K562 (cell line): ENCODE data around the gene ZSCAN26. TPM values are rescaled to one million over a fixed set of nuclear protein-coding genes. Genes with fewer than 3 reads are reported as not detected.
A peak's percentile ranks its signal among the peaks of the same experiment; 100 is the strongest.

Experiments
- ARNT ChIP-seq, 2 experiments: fragments of 450-650 bp; IDR thresholded peaks; 2 replicates each; pipeline ENCODE4 v1.6.1; 2016; ENCODE audit warnings: mild to moderate bottlenecking in 1 of 2
- E2F8 ChIP-seq: fragments of 450-650 bp; IDR thresholded peaks from 2 replicates; pipeline ENCODE4 v1.7.1; 2018; ENCODE audit warnings: mild to moderate bottlenecking, low read depth; ENCODE audit not compliant: partially characterized antibody
- FOXJ3 ChIP-seq: sonication (generic); formaldehyde crosslinking; IDR thresholded peaks from 2 replicates; pipeline ENCODE4 v1.4.0; 2020; ENCODE audit warnings: mild to moderate bottlenecking, missing genetic modification reagents
- GATAD2B ChIP-seq: fragments of 450-650 bp; IDR thresholded peaks from 2 replicates; pipeline ENCODE4 v1.6.1; 2017; ENCODE audit warnings: mild to moderate bottlenecking, borderline replicate concordance
- HDAC3 ChIP-seq: fragments of 450-650 bp; IDR thresholded peaks from 2 replicates; pipeline ENCODE4 v1.6.1; 2018; ENCODE audit warnings: borderline replicate concordance, mild to moderate bottlenecking, moderate library complexity; ENCODE audit not compliant: partially characterized antibody
- KDM4B ChIP-seq, 2 experiments: fragments of 450-650 bp in 1 of 2; sonication (generic) in 1 of 2; IDR thresholded peaks; 2 replicates each; pipeline ENCODE4 v1.6.1; 2016 to 2017; ENCODE audit warnings: borderline replicate concordance in 2 of 2, antibody characterized with exemption in 1 of 2, low read depth in 1 of 2, mild to moderate bottlenecking in 1 of 2
- MITF ChIP-seq: IDR thresholded peaks from 2 replicates; pipeline ENCODE4 v1.6.1; 2014; ENCODE audit warnings: antibody characterized with exemption
- MTA1 ChIP-seq: fragments of 450-650 bp; IDR thresholded peaks from 2 replicates; pipeline ENCODE4 v1.6.1; 2017; ENCODE audit warnings: borderline replicate concordance
- PCBP2 ChIP-seq: fragments of 200-400 bp; formaldehyde crosslinking; IDR thresholded peaks from 2 replicates; pipeline ENCODE4 v1.6.1; 2018; ENCODE audit warnings: low read length, low read depth, mild to moderate bottlenecking, moderate library complexity; ENCODE audit not compliant: poor library complexity, severe bottlenecking
- POLR2H ChIP-seq: IDR thresholded peaks from 2 replicates; pipeline ENCODE4 v1.6.1; 2016; ENCODE audit warnings: missing genetic modification characterization, low read depth, mild to moderate bottlenecking, control low read depth, missing compliant biosample characterization, moderate library complexity
- POU5F1 ChIP-seq: fragments of 150-350 bp; IDR thresholded peaks from 2 replicates; pipeline ENCODE4 v1.6.1; 2014; ENCODE audit warnings: borderline replicate concordance, low read length, low read depth, mild to moderate bottlenecking; ENCODE audit not compliant: partially characterized antibody
- RFX1 ChIP-seq: fragments of 450-650 bp; IDR thresholded peaks from 2 replicates; pipeline ENCODE4 v1.6.1; 2016; ENCODE audit warnings: mild to moderate bottlenecking, moderate library complexity
- TAL1 ChIP-seq: fragments of 450-650 bp; IDR thresholded peaks from 2 replicates; pipeline ENCODE4 v1.6.1; 2016; ENCODE audit warnings: mild to moderate bottlenecking
- THAP12 ChIP-seq: fragments of 250-450 bp; sonication (Bioruptor Pico); IDR thresholded peaks from 2 replicates; pipeline ENCODE4 v1.9.0; 2021; ENCODE audit warnings: mild to moderate bottlenecking, inconsistent platforms
- XRCC3 ChIP-seq: fragments of 450-650 bp; IDR thresholded peaks from 2 replicates; pipeline ENCODE4 v1.6.1; 2017; ENCODE audit warnings: mild to moderate bottlenecking, moderate library complexity
- ZBTB7A ChIP-seq: IDR thresholded peaks from 2 replicates; pipeline ENCODE4 v1.6.1; 2011; ENCODE audit warnings: low read depth, mild to moderate bottlenecking, low read length, moderate library complexity, borderline replicate concordance; ENCODE audit not compliant: control insufficient read depth
- ZBTB8A ChIP-seq: fragments of 450-650 bp; IDR thresholded peaks from 2 replicates; pipeline ENCODE4 v1.6.1; 2018; ENCODE audit warnings: mild to moderate bottlenecking, moderate library complexity; ENCODE audit not compliant: partially characterized antibody
- ZNF395 ChIP-seq: fragments of 200-800 bp; sonication (Bioruptor generic); IDR thresholded peaks from 2 replicates; pipeline ENCODE4 v1.6.1; 2017; ENCODE audit warnings: missing genetic modification characterization, missing compliant biosample characterization
- ZNF717 ChIP-seq: fragments of 250-450 bp; sonication (Bioruptor Pico); IDR thresholded peaks from 2 replicates; pipeline ENCODE4 v1.5.0; 2021
- ZNF830 ChIP-seq: fragments of 250-450 bp; sonication (Bioruptor Pico); IDR thresholded peaks from 2 replicates; pipeline ENCODE4 v1.5.0; 2021; ENCODE audit warnings: mild to moderate bottlenecking
- polyA plus RNA-seq, 8 experiments: library from polyadenylated mRNA; depleted of rRNA in 4 of 8; stranded (reverse) in 5 of 8; unstranded in 3 of 8; fragments of >200 nt; fragmentation: Nextera tagmentation in 2 of 8; fragmentation: Illumina TruSeq in 1 of 8; extraction: Ambion mirVana in 2 of 8; extraction: Trizol in 1 of 8; gene quantifications; 2 replicates each; pipeline versions ENCODE4 v1.2.1 to v1.2.3, GENCODE V29; 2011 to 2014; ENCODE audit warnings: inconsistent platforms in 1 of 8, missing spikeins in 1 of 8
- total RNA-seq, 7 experiments: library from RNA; depleted of rRNA in 6 of 7; stranded (reverse); fragments of >200 nt in 6 of 7; fragmentation: Illumina TruSeq in 2 of 7; extraction: Trizol in 2 of 7; gene quantifications; 2 replicates each; pipeline versions ENCODE4 v1.2.1 to v1.2.3, GENCODE V29; 2011 to 2021; ENCODE audit warnings: low replicate concordance in 1 of 7

The ZSCAN26 gene
- total and polyA plus RNA-seq, 9 of the 15 experiments (the other 6 are each of a cell fraction or from before 2014, with no cell fraction given): 5.9 to 14.2 (median 10.5) TPM

GRCh38 chr6:28266563-28266961 lies 381 bp upstream of the ZSCAN26 start (continued):
- TF ChIP-seq MITF: no peak
- peak; percentile 67 for TF ChIP-seq ZBTB8A
- TF ChIP-seq ZNF395: no peak; the same call in none of the 2 replicates
- TF ChIP-seq FOXJ3 (CRISPR knock-in tag): no peak
- TF ChIP-seq PCBP2: no peak
- 0 out of 2 replicates have a peak, but pooled peaks have one; percentile 10 for TF ChIP-seq RFX1
- TF ChIP-seq HDAC3: peak; percentile 37
- no peak for TF ChIP-seq ZNF830 (CRISPR knock-in tag)
- TF ChIP-seq KDM4B (IDR thresholded peaks at IDR 0.05; ENCODE audit: borderline replicate concordance in 2 of 2, low read depth in 1 of 2): peak in 1 of 2 experiments; percentile 96; a peak in 1 of 4 replicates
- TF ChIP-seq MTA1: no peak; the same call in 1 of the 2 replicates
- TF ChIP-seq GATAD2B: 0 out of 2 replicates have a peak, but pooled peaks have one; percentile 63
- no peak for TF ChIP-seq THAP12
- no peak for TF ChIP-seq ZNF717 (CRISPR knock-in tag)
- no peak for TF ChIP-seq ZBTB7A
- no peak for TF ChIP-seq E2F8
- TF ChIP-seq TAL1: 0 out of 2 replicates have a peak, but pooled peaks have one; percentile 8
- TF ChIP-seq POU5F1: no peak
- TF ChIP-seq ARNT (IDR thresholded peaks at IDR 0.05): 0 out of 4 replicates have a peak, but pooled peaks of 1 of the 2 experiments have one; percentile 42
- 0 out of 2 replicates have a peak, but pooled peaks have one; percentile 79 for TF ChIP-seq POLR2H (tag)
- TF ChIP-seq XRCC3: 0 out of 2 replicates have a peak, but pooled peaks have one; percentile 50
- TF ChIP-seq, all 486 proteins: peak for 13
